Peyer's patch (tissue), 4 donors: ENCODE data around the gene PAM16. TPM values are rescaled to one million over a fixed set of nuclear protein-coding genes. Genes with fewer than 3 reads are reported as not detected.

ENCODE experiments used
- DNase-seq, 3 donors: peaks; one replicate each; pipeline ENCODE4 v3.0.0-alpha.2; 2017 to 2019
- H3K27ac ChIP-seq, 4 donors: fragments of 200-600 bp; sonication (generic); one replicate each; pipeline ENCODE4 v1.5.1; 2016 to 2019
- H3K27me3 ChIP-seq, 2 donors: fragments of 200-600 bp; sonication (generic); one replicate each; pipeline ENCODE4 v1.5.1; 2019
- H3K36me3 ChIP-seq, 3 donors: fragments of 200-600 bp; sonication (generic); one replicate each; pipeline ENCODE4 v1.5.1; 2016 to 2019
- H3K4me1 ChIP-seq, 4 donors: fragments of 200-600 bp; sonication (generic); one replicate each; pipeline ENCODE4 v1.5.1; 2016 to 2019
- H3K4me3 ChIP-seq, 4 donors: fragments of 200-600 bp; sonication (generic); 1 replicate in 3 of 4; 2 replicates in 1 of 4; pipeline ENCODE4 v1.5.1; 2016 to 2019; ENCODE audit warnings: mild to moderate bottlenecking in 1 of 4
- H3K9me3 ChIP-seq, 4 donors: fragments of 200-600 bp; sonication (generic); one replicate each; pipeline ENCODE4 v1.5.1; 2016 to 2019; ENCODE audit warnings: mild to moderate bottlenecking in 1 of 4
- POLR2A ChIP-seq, 2 donors: fragments of 450-650 bp; IDR thresholded peaks; one replicate each; pipeline ENCODE4 v1.5.1; 2017; ENCODE audit warnings: antibody characterized with exemption in 2 of 2, mild to moderate bottlenecking in 2 of 2, moderate library complexity in 2 of 2
- total RNA-seq, 4 donors: library from RNA; depleted of rRNA; stranded (reverse); fragments of >200 nt; gene quantifications; one replicate each; pipeline ENCODE4 v1.1.0, GENCODE V29; 2016
- TF ChIP-seq, protein P1 (sequence below), 6 experiments: fragments of 450-650 bp in 4 of 6; fragments of 200-600 bp in 2 of 6; sonication (generic) in 1 of 6; IDR thresholded peaks; one replicate each; pipeline ENCODE4 v1.5.1; 2017 to 2019; ENCODE audit warnings: antibody characterized with exemption in 6 of 6, mild to moderate bottlenecking in 3 of 6, moderate library complexity in 1 of 6

PAM16 gene
- total RNA-seq, 4 donors from 2014 or later: 18.2 to 61.4 (median 49.3) TPM

GRCh38 chr16:4291699-4292098 is 59.4 kb downstream of the PAM16 start:
- Histone ChIP-seq H3K27me3 (no peaks in the 10 kb centered on the region), H3K4me3 (no peak overlapping the region), H3K4me1 (peaks cover 0 to 20% (median 3%) of the 10 kb centered on the region in 4 donors), H3K36me3 (no peaks in the 10 kb centered on the region), H3K9me3 (no peaks in the 10 kb centered on the region), H3K27ac (peak overlapping the region in 1 of 4 donors; percentile 58)
- DNase-seq: no peak
- TF ChIP-seq, protein P1, sequence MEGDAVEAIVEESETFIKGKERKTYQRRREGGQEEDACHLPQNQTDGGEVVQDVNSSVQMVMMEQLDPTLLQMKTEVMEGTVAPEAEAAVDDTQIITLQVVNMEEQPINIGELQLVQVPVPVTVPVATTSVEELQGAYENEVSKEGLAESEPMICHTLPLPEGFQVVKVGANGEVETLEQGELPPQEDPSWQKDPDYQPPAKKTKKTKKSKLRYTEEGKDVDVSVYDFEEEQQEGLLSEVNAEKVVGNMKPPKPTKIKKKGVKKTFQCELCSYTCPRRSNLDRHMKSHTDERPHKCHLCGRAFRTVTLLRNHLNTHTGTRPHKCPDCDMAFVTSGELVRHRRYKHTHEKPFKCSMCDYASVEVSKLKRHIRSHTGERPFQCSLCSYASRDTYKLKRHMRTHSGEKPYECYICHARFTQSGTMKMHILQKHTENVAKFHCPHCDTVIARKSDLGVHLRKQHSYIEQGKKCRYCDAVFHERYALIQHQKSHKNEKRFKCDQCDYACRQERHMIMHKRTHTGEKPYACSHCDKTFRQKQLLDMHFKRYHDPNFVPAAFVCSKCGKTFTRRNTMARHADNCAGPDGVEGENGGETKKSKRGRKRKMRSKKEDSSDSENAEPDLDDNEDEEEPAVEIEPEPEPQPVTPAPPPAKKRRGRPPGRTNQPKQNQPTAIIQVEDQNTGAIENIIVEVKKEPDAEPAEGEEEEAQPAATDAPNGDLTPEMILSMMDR (IDR thresholded peaks at IDR 0.05): no peak
- no peak for TF ChIP-seq POLR2A (IDR thresholded peaks at IDR 0.05)

Other genes starting within 250 kb of the PAM16 start
- 10 to 100 TPM; 19.8 to 47.3 (median 44.0) TPM for gene ADCY9, start 234.9 kb downstream of the PAM16 start, total RNA-seq
- 1 to 10 TPM in 1 of 4 donors, under 1 TPM in 3; 0.35 to 1.7 (median 0.63) TPM for gene SRL, start 109.2 kb downstream of the PAM16 start, total RNA-seq
- gene TFAP4, start 78.3 kb downstream of the PAM16 start, total RNA-seq: 10 to 100 TPM in 1 of 4 donors, 1 to 10 TPM in 3; 7.5 to 20.6 (median 8.9) TPM
- gene GLIS2, start 35.3 kb downstream of the PAM16 start, total RNA-seq: 1 to 10 TPM in 3 of 4 donors, under 1 TPM in 1; 0.35 to 3.3 (median 1.7) TPM
- 10 to 100 TPM in 2 of 4 donors, 1 to 10 TPM in 2; 2.1 to 18.2 (median 8.4) TPM for gene VASN, start 20.5 kb upstream of the PAM16 start, total RNA-seq
- gene CORO7, start 65.3 kb upstream of the PAM16 start, total RNA-seq: 100 to 1,000 TPM in 2 of 4 donors, 10 to 100 TPM in 2; 73.4 to 219 (median 110) TPM
- 10 to 100 TPM; 51.4 to 70.1 (median 54.0) TPM for gene DNAJA3, start 74.5 kb upstream of the PAM16 start, total RNA-seq
- 10 to 100 TPM; 41.5 to 74.5 (median 58.1) TPM for gene NMRAL1, start 123.3 kb upstream of the PAM16 start, total RNA-seq
- 10 to 100 TPM; 37.1 to 64.8 (median 61.1) TPM for gene HMOX2, start 125.1 kb upstream of the PAM16 start, total RNA-seq
- gene CDIP1, start 187.5 kb upstream of the PAM16 start, total RNA-seq: 10 to 100 TPM; 21.5 to 45.0 (median 39.0) TPM
- gene C16orf96, start 205.0 kb upstream of the PAM16 start, total RNA-seq: not detected